ENCODE data around the gene REC8. TPM values are rescaled to one million over a fixed set of nuclear protein-coding genes. Genes with fewer than 3 reads are reported as not detected.

REC8 gene
- total and polyA plus RNA-seq, 2 of the 13 experiments (the other 11 are each of a cell fraction or from before 2014, with no cell fraction given) = 3.4 to 14.7 TPM

DNA sequence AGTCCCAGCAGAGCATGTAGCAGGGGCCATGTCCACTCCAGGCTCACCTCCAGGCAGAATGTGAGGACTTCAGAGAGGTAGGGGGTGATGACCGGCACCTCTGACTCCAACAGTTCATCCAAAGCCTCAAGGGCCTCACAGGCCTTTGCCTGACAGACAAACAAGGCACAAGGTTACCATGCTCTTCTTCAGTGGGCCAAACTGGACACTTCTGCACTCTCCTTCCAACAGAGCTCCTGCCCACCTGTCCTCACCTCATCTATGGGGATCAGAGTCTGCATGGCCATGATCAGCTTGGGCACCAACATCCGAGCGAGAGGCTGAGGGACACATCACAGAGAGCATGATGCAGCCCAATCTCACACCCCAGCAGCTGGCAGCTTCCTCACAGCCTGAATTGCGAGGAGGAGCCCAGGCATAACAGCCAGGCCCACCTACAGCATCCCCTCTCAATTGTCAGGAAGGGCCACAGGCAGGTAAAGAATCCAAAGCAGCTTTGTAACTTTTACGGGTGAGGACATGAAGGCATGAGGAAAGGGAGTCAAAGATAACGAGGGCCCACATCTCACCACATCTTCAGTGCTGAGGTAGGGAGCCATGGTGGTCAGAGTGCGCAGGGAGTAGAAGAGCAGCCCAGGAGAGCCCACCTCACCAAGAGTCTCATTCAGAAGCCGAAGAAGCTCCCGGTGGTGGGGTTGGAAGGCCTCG lies 15.1 kb downstream of the REC8 start (continued):
- TF ChIP-seq, protein P1, sequence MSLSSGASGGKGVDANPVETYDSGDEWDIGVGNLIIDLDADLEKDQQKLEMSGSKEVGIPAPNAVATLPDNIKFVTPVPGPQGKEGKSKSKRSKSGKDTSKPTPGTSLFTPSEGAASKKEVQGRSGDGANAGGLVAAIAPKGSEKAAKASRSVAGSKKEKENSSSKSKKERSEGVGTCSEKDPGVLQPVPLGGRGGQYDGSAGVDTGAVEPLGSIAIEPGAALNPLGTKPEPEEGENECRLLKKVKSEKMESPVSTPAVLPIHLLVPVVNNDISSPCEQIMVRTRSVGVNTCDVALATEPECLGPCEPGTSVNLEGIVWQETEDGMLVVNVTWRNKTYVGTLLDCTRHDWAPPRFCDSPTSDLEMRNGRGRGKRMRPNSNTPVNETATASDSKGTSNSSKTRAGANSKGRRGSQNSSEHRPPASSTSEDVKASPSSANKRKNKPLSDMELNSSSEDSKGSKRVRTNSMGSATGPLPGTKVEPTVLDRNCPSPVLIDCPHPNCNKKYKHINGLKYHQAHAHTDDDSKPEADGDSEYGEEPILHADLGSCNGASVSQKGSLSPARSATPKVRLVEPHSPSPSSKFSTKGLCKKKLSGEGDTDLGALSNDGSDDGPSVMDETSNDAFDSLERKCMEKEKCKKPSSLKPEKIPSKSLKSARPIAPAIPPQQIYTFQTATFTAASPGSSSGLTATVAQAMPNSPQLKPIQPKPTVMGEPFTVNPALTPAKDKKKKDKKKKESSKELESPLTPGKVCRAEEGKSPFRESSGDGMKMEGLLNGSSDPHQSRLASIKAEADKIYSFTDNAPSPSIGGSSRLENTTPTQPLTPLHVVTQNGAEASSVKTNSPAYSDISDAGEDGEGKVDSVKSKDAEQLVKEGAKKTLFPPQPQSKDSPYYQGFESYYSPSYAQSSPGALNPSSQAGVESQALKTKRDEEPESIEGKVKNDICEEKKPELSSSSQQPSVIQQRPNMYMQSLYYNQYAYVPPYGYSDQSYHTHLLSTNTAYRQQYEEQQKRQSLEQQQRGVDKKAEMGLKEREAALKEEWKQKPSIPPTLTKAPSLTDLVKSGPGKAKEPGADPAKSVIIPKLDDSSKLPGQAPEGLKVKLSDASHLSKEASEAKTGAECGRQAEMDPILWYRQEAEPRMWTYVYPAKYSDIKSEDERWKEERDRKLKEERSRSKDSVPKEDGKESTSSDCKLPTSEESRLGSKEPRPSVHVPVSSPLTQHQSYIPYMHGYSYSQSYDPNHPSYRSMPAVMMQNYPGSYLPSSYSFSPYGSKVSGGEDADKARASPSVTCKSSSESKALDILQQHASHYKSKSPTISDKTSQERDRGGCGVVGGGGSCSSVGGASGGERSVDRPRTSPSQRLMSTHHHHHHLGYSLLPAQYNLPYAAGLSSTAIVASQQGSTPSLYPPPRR (CRISPR knock-in tag; IDR thresholded peaks at IDR 0.05; ENCODE audit: borderline replicate concordance) = no peak
- no peak for TF ChIP-seq ZFP36L2 (CRISPR knock-in tag; IDR thresholded peaks at IDR 0.05)
- TF ChIP-seq AFF4 (CRISPR knock-in tag; IDR thresholded peaks at IDR 0.05) = no peak
- TF ChIP-seq HDAC6 (IDR thresholded peaks at IDR 0.05; ENCODE audit: low read depth, low read length) = no peak
- TF ChIP-seq ZNF331 (CRISPR knock-in tag; IDR thresholded peaks at IDR 0.05) = no peak
- no peak for TF ChIP-seq KIAA2018 (CRISPR knock-in tag; IDR thresholded peaks at IDR 0.05; ENCODE audit: borderline replicate concordance)
- no peak for TF ChIP-seq PHB2 (IDR thresholded peaks at IDR 0.05; ENCODE audit: partially characterized antibody)
- no peak for TF ChIP-seq ZBTB42 (CRISPR knock-in tag; IDR thresholded peaks at IDR 0.05)
- no peak for TF ChIP-seq EHMT2 (IDR thresholded peaks at IDR 0.05; ENCODE audit: borderline replicate concordance, low read depth, low read length)
- no peak for TF ChIP-seq SIX1 (CRISPR knock-in tag; IDR thresholded peaks at IDR 0.05; ENCODE audit: borderline replicate concordance)

Data from HepG2 (cell line).